Ishikawa (cell line): ENCODE data around the gene RAB22A.

Source experiments
- CEBPB ChIP-seq: IDR thresholded peaks from 2 replicates; pipeline ENCODE4 v1.6.1; 2012
- CREB1 ChIP-seq: IDR thresholded peaks from 2 replicates; pipeline ENCODE4 v1.6.1; 2012; ENCODE audit warnings: low read depth
- EGR1 ChIP-seq: IDR thresholded peaks from 2 replicates; pipeline ENCODE4 v1.6.1; 2012
- EP300 ChIP-seq: IDR thresholded peaks from 2 replicates; pipeline ENCODE4 v1.6.1; 2012; ENCODE audit warnings: borderline replicate concordance
- FOXM1 ChIP-seq: IDR thresholded peaks from 2 replicates; pipeline ENCODE4 v1.6.1; 2012; ENCODE audit warnings: low read depth, borderline replicate concordance
- MAX ChIP-seq: IDR thresholded peaks from 2 replicates; pipeline ENCODE4 v1.6.1; 2012
- NFIC ChIP-seq: IDR thresholded peaks from 2 replicates; pipeline ENCODE4 v1.6.1; 2012
- RAD21 ChIP-seq: IDR thresholded peaks from 2 replicates; pipeline ENCODE4 v1.6.1; 2012; ENCODE audit warnings: low read depth
- REST ChIP-seq: IDR thresholded peaks from 2 replicates; pipeline ENCODE4 v1.6.1; 2012; ENCODE audit warnings: low read depth, mild to moderate bottlenecking
- TAF1 ChIP-seq: IDR thresholded peaks from 2 replicates; pipeline ENCODE4 v1.6.1; 2012; ENCODE audit warnings: low read depth, mild to moderate bottlenecking
- TCF12 ChIP-seq: IDR thresholded peaks from 2 replicates; pipeline ENCODE4 v1.6.1; 2012; ENCODE audit warnings: low read depth
- TEAD4 ChIP-seq: IDR thresholded peaks from 2 replicates; pipeline ENCODE4 v1.6.1; 2012
- USF1 ChIP-seq: IDR thresholded peaks from 2 replicates; pipeline ENCODE4 v1.6.1; 2012
- YY1 ChIP-seq: IDR thresholded peaks from 2 replicates; pipeline ENCODE4 v1.6.1; 2012; ENCODE audit warnings: low read depth
- ZBTB7A ChIP-seq: IDR thresholded peaks from 2 replicates; pipeline ENCODE4 v1.6.1; 2012; ENCODE audit warnings: low read depth

RAB22A gene

GRCh38 chr20:58366866-58367265 lies 57.4 kb downstream of the RAB22A start:
- no peak for TF ChIP-seq YY1
- no peak for TF ChIP-seq TEAD4
- TF ChIP-seq FOXM1 = no peak
- TF ChIP-seq TCF12 = no peak
- no peak for TF ChIP-seq RAD21
- no peak for TF ChIP-seq USF1
- no peak for TF ChIP-seq NFIC
- TF ChIP-seq EGR1 = no peak
- no peak for TF ChIP-seq CEBPB
- no peak for TF ChIP-seq ZBTB7A
- no peak for TF ChIP-seq MAX
- no peak for TF ChIP-seq EP300

- TF ChIP-seq MAX (no peak), CEBPB (no peak), NFIC (no peak), CREB1 (no peak), TEAD4 (no peak), RAD21 (no peak), REST (no peak), FOXM1 (no peak), EGR1 (no peak), TCF12 (no peak), USF1 (no peak), TAF1 (no peak), ZBTB7A (no peak), YY1 (no peak), EP300 (no peak)
Observed at GRCh38 chr20:58372806-58373205, 63.3 kb downstream of the RAB22A start.

GRCh38 chr20:58374027-58374850 lies 64.7 kb downstream of the RAB22A start:
- no peak for TF ChIP-seq MAX
- no peak for TF ChIP-seq YY1
- TF ChIP-seq TEAD4 = no peak
- no peak for TF ChIP-seq ZBTB7A
- no peak for TF ChIP-seq TCF12
- TF ChIP-seq FOXM1 = no peak
- TF ChIP-seq REST = no peak
- TF ChIP-seq CEBPB = no peak
- no peak for TF ChIP-seq USF1
- TF ChIP-seq NFIC = no peak
- TF ChIP-seq CREB1 = no peak
- no peak for TF ChIP-seq EGR1
- no peak for TF ChIP-seq RAD21
- TF ChIP-seq TAF1 = no peak
- no peak for TF ChIP-seq EP300

GRCh38 chr20:58374906-58375758 lies 65.6 kb downstream of the RAB22A start:
- TF ChIP-seq TCF12 = no peak
- TF ChIP-seq CEBPB = no peak
- no peak for TF ChIP-seq EP300
